CD14-positive monocyte (primary cell): ENCODE results near the gene CFHR5. TPM values are rescaled to one million over a fixed set of nuclear protein-coding genes. Genes with fewer than 3 reads are reported as not detected.
"Not testable (repeated sequence)": the region's sequence is repeated elsewhere in the genome, so short reads cannot be mapped to it uniquely, and the experiment has no call there.

Source experiments
- DNase-seq, 3 donors: peaks; one replicate each; pipeline ENCODE4 v3.0.0-alpha.2; 2011 to 2022
- H2AFZ ChIP-seq: 2 replicates; pipeline ENCODE4 v1.6.0; 2012; ENCODE audit warnings: mild to moderate bottlenecking, low read depth, low read length, inconsistent platforms; ENCODE audit not compliant: insufficient read depth, poor library complexity, severe bottlenecking
- H3K27ac ChIP-seq, 2 donors: 1 replicate in 1 of 2; 2 replicates in 1 of 2; pipeline ENCODE4 v1.5.1; 2012 to 2013; ENCODE audit warnings: low read length in 2 of 2, control low read depth in 1 of 2, inconsistent platforms in 1 of 2, low read depth in 1 of 2, mild to moderate bottlenecking in 1 of 2
- H3K27me3 ChIP-seq, 2 donors: one replicate each; pipeline versions ENCODE4 v1.6.0 to v1.6.1; 2011 to 2013; ENCODE audit warnings: low read length in 2 of 2; ENCODE audit not compliant: control insufficient read depth in 2 of 2, insufficient read depth in 2 of 2
- H3K36me3 ChIP-seq, 2 donors: replicated peaks in 1 of 2; 1 replicate in 1 of 2; 2 replicates in 1 of 2; pipeline versions ENCODE4 v1.5.1 to v1.6.1; 2012 to 2013; ENCODE audit warnings: low read length in 2 of 2, control low read depth in 1 of 2, inconsistent platforms in 1 of 2, mild to moderate bottlenecking in 1 of 2; ENCODE audit not compliant: insufficient read depth in 2 of 2, control insufficient read depth in 1 of 2
- H3K4me1 ChIP-seq, 2 donors: 1 replicate in 1 of 2; 2 replicates in 1 of 2; pipeline versions ENCODE4 v1.5.1 to v1.6.1; 2012 to 2013; ENCODE audit warnings: low read length in 2 of 2, control low read depth in 1 of 2, inconsistent platforms in 1 of 2, mild to moderate bottlenecking in 1 of 2, moderate library complexity in 1 of 2; ENCODE audit not compliant: insufficient read depth in 2 of 2, control insufficient read depth in 1 of 2
- H3K4me2 ChIP-seq: replicated peaks from 2 replicates; pipeline ENCODE3; 2012; ENCODE audit warnings: low read length, moderate library complexity, mild to moderate bottlenecking; ENCODE audit not compliant: poor library complexity, severe bottlenecking; ENCODE audit errors: extremely low read depth
- H3K4me3 ChIP-seq, 3 experiments: fragments of 200-600 bp in 1 of 3; sonication (generic) in 1 of 3; replicated peaks in 1 of 3; 1 replicate in 2 of 3; 2 replicates in 1 of 3; pipeline ENCODE4 v1.5.1; 2011 to 2013; ENCODE audit warnings: low read length in 3 of 3, mild to moderate bottlenecking in 3 of 3, control low read depth in 2 of 3, low read depth in 2 of 3, inconsistent platforms in 1 of 3, moderate library complexity in 1 of 3
- H3K79me2 ChIP-seq: 2 replicates; pipeline ENCODE4 v1.6.0; 2012; ENCODE audit warnings: mild to moderate bottlenecking, control low read depth, inconsistent platforms, low read length, moderate library complexity; ENCODE audit not compliant: insufficient read depth
- H3K9ac ChIP-seq: 2 replicates; pipeline ENCODE4 v1.6.0; 2017; ENCODE audit warnings: low read length, mild to moderate bottlenecking; ENCODE audit not compliant: insufficient read depth, poor library complexity, severe bottlenecking
- H3K9me3 ChIP-seq, 2 donors: replicated peaks in 1 of 2; 1 replicate in 1 of 2; 2 replicates in 1 of 2; pipeline versions ENCODE4 v1.5.1 to v1.6.1; 2012 to 2013; ENCODE audit warnings: low read length in 2 of 2, control low read depth in 1 of 2; ENCODE audit not compliant: control insufficient read depth in 1 of 2, insufficient read depth in 1 of 2
- H4K20me1 ChIP-seq: 2 replicates; pipeline ENCODE4 v1.6.0; 2012; ENCODE audit warnings: mild to moderate bottlenecking, low read length, control low read depth, moderate library complexity; ENCODE audit not compliant: insufficient read depth
- H3K27ac Mint-ChIP-seq, 7 donors: one replicate each; pipeline ENCODE4 v1.8.0; 2020; ENCODE audit warnings: mild to moderate bottlenecking in 7 of 7, mixed read lengths in 7 of 7, moderate library complexity in 6 of 7, inconsistent platforms in 2 of 7
- H3K27me3 Mint-ChIP-seq, 3 donors: one replicate each; pipeline ENCODE4 v1.8.0; 2021 to 2022; ENCODE audit warnings: low read depth in 3 of 3, mild to moderate bottlenecking in 3 of 3, mixed read lengths in 3 of 3, moderate library complexity in 3 of 3, inconsistent platforms in 1 of 3
- H3K36me3 Mint-ChIP-seq, 2 donors: one replicate each; pipeline ENCODE4 v1.8.0; 2020; ENCODE audit warnings: mixed read lengths in 2 of 2, inconsistent platforms in 1 of 2, mild to moderate bottlenecking in 1 of 2
- H3K4me1 Mint-ChIP-seq: one replicate; pipeline ENCODE4 v1.8.0; 2020; ENCODE audit warnings: mild to moderate bottlenecking, mixed read lengths
- H3K4me3 Mint-ChIP-seq, 2 donors: one replicate each; pipeline ENCODE4 v1.8.0; 2020; ENCODE audit warnings: mild to moderate bottlenecking in 2 of 2, mixed read lengths in 2 of 2, moderate library complexity in 1 of 2
- H3K9me3 Mint-ChIP-seq, 7 donors: one replicate each; pipeline ENCODE4 v1.8.0; 2020 to 2022; ENCODE audit warnings: mixed read lengths in 7 of 7, mild to moderate bottlenecking in 6 of 7, moderate library complexity in 6 of 7, inconsistent platforms in 2 of 7
- WGBS: methylation state at CpG from one replicate; pipeline ENCODE4 v1.1.5; 2013; ENCODE audit warnings: missing lambda C conversion rate; ENCODE audit not compliant: insufficient coverage; 5-methylcytosine and 5-hydroxymethylcytosine counted together
- intact Hi-C, 2 donors: fragments of 100-400 bp; cut with micrococcal nuclease; formaldehyde crosslinking; loops; one replicate each; pipeline versions ENCODE4 v1.15.0 to v1.15.1; 2023
- polyA plus RNA-seq, 3 donors: library from polyadenylated mRNA; depleted of rRNA in 1 of 3; unstranded in 2 of 3; stranded (reverse) in 1 of 3; fragments of 300-500 nt in 2 of 3; fragments of >200 nt in 1 of 3; fragmentation: Illumina TruSeq in 2 of 3; gene quantifications; 1 replicate in 2 of 3; 2 replicates in 1 of 3; pipeline ENCODE4 v1.2.3, GENCODE V29; 2012 to 2021
- TF ChIP-seq, protein P1 (sequence below): fragments of 200-600 bp; IDR thresholded peaks from one replicate; pipeline ENCODE4 v1.8.0; 2022; ENCODE audit warnings: antibody characterized with exemption, mild to moderate bottlenecking

The CFHR5 gene
- polyA plus RNA-seq, 3 donors, result not detected

GRCh38 chr1:196980859-196981258 lies 3.5 kb downstream of the CFHR5 start:
- WGBS, result no CpG with 5 or more reads among the region's 1 CpG

DNA sequence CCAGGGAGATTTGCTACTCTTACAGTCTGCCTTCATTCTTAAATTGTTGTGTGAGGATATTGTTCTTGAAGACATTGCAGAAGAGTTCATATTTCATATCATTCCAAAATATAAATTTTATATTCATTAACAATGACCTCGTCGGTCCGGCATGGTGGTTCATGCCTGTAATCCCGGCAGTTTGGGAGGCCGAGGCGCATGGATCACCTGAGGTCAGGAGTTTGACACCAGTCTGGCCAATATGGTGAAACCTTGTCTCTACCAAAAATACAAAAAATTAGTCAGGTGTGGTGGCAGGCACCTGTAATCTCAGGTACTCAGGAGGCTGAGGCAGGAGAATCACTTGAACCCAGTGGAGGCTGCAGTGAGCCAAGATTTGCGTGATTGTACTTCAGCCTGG lies 4.9 kb downstream of the CFHR5 start:
- H3K27ac Mint-ChIP-seq, H3K4me1 Mint-ChIP-seq, H3K9ac ChIP-seq, H3K9me3 ChIP-seq, H3K36me3 ChIP-seq, H3K79me2 ChIP-seq, H3K27me3 Mint-ChIP-seq, H4K20me1 ChIP-seq, H3K27me3 ChIP-seq, H3K4me2 ChIP-seq, intact Hi-C loops, H3K9me3 Mint-ChIP-seq, H3K4me3 ChIP-seq, DNase-seq, H3K4me3 Mint-ChIP-seq, H2AFZ ChIP-seq, H3K27ac ChIP-seq, H3K36me3 Mint-ChIP-seq, H3K4me1 ChIP-seq: not testable (repeated sequence)
- no CpG with 5 or more reads among the region's 7 CpGs for WGBS

More at GRCh38 chr1:196980859-196981258, 3.5 kb downstream of the CFHR5 start:
- Mint-ChIP-seq H3K4me3 (no peak overlapping the region), H3K27ac (no peak overlapping the region), H3K27me3 (peaks cover 0 to 2% (median 0%) of the 10 kb centered on the region in 3 donors), H3K36me3 (no peaks in the 10 kb centered on the region), H3K9me3 (peaks cover 0 to 2% (median 0%) of the 10 kb centered on the region in 7 donors), H3K4me1 (no peaks in the 10 kb centered on the region)
- DNase-seq, result no peak
- H4K20me1 ChIP-seq, result no peaks in the 10 kb centered on the region
- H3K4me2 ChIP-seq, result no peak overlapping the region
- H3K27me3 ChIP-seq, result no peaks in the 10 kb centered on the region
- H3K27ac ChIP-seq, result no peak overlapping the region
- H3K4me3 ChIP-seq, result no peak overlapping the region
- intact Hi-C loops, result no loop called here
- no peaks in the 10 kb centered on the region for H3K79me2 ChIP-seq
- no peak overlapping the region for H3K9ac ChIP-seq
- no peaks in the 10 kb centered on the region for H3K4me1 ChIP-seq
- TF ChIP-seq, protein P1, sequence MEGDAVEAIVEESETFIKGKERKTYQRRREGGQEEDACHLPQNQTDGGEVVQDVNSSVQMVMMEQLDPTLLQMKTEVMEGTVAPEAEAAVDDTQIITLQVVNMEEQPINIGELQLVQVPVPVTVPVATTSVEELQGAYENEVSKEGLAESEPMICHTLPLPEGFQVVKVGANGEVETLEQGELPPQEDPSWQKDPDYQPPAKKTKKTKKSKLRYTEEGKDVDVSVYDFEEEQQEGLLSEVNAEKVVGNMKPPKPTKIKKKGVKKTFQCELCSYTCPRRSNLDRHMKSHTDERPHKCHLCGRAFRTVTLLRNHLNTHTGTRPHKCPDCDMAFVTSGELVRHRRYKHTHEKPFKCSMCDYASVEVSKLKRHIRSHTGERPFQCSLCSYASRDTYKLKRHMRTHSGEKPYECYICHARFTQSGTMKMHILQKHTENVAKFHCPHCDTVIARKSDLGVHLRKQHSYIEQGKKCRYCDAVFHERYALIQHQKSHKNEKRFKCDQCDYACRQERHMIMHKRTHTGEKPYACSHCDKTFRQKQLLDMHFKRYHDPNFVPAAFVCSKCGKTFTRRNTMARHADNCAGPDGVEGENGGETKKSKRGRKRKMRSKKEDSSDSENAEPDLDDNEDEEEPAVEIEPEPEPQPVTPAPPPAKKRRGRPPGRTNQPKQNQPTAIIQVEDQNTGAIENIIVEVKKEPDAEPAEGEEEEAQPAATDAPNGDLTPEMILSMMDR, result no peak
- no peak overlapping the region for H2AFZ ChIP-seq
- no peaks in the 10 kb centered on the region for H3K9me3 ChIP-seq
- H3K36me3 ChIP-seq, result no peaks in the 10 kb centered on the region

GRCh38 chr1:196991919-196992651 lies 14.7 kb downstream of the CFHR5 start:
- H3K27ac ChIP-seq, H3K9me3 ChIP-seq, H3K36me3 Mint-ChIP-seq, H3K27me3 Mint-ChIP-seq, H2AFZ ChIP-seq, H3K27ac Mint-ChIP-seq, H3K4me3 Mint-ChIP-seq, DNase-seq, H3K4me1 ChIP-seq, H3K36me3 ChIP-seq, H3K9ac ChIP-seq, H3K4me1 Mint-ChIP-seq, intact Hi-C loops, H3K4me2 ChIP-seq, H4K20me1 ChIP-seq, H3K4me3 ChIP-seq, H3K27me3 ChIP-seq, H3K79me2 ChIP-seq: not testable (repeated sequence)
- H3K9me3 Mint-ChIP-seq, result peaks cover 0 to 16% (median 11%) of the 10 kb centered on the region in 7 donors
- WGBS, result 66% methylated on average over 3 of the region's 11 CpGs
